Activated naive CD8-positive, alpha-beta T cell treated with anti-CD3 and anti-CD28 coated beads, Interleukin-2, amount 50 U/mL, for 16 hours (primary cell): ENCODE data around the gene ANKRD49.

Source experiments
- DNase-seq: peaks from one replicate; pipeline ENCODE4 v3.0.0-alpha.2; 2020; ENCODE audit warnings: low read depth, low spot score

Gene ANKRD49

DNA sequence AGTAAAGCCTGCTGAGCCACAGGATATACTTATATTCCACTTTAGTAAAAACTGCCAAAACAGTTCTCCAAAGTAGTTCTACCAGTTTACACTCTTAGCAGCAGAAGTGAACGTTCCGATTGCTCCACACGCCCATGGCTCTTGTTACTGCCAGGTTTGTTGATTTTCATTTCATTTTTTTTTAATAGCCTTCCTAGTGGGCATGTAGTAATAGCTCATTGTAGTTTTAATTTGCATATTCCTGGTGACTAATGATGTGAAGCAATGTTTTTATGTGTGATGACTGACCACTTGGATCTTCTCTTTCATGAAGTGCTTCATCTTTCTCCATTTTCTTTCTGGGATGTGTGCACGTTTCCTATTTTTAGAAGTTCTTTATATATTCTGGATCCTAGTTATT lies 13.7 kb downstream of the ANKRD49 start:
- DNase-seq: no peak

DNA sequence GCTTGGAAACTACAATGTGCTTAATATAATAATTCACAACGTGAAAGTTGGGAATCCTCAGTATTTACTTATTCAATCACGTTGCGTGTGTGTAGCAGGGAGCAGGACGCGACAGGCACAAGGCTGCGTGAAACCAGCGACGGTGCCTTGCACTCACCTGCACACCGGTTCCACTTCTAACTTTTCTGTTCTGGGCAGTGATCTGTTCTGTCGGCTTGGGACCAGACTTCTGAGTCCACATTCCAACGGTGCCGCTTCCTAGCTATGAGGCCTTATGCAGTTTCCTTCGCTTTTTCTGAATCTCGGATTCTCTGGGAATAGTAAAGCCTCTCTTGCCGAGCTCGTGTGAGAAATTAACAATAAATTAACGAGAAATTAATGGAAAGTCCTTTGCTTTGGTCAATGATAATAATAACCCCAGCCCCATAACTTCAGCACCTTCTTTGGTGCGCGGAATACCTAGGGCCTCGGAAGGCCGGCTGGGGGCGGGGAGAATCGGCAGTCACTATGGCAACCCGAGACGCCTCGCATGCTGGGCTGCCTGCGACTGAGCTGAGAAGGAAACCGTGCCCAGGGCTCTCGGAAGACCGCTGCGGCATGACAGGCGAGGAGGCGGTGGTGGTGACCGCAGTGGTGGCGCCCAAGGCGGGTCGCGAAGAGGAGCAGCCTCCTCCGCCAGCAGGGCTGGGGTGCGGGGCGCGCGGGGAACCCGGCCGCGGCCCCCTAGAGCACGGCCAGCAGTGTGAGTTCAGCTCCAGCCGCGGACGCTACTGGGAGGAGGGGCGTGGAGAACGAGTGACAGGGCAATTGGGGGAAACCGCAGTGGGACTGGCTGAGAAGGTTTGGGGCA lies 18.4 kb downstream of the ANKRD49 start, which contains the start of gene C11orf97:
Gene C11orf97 (plus strand): TSS at position 530 of the 850 bp plus-strand sequence. CDS start 68 bp downstream, at position 598.
- DNase-seq: peak; percentile 2

DNA sequence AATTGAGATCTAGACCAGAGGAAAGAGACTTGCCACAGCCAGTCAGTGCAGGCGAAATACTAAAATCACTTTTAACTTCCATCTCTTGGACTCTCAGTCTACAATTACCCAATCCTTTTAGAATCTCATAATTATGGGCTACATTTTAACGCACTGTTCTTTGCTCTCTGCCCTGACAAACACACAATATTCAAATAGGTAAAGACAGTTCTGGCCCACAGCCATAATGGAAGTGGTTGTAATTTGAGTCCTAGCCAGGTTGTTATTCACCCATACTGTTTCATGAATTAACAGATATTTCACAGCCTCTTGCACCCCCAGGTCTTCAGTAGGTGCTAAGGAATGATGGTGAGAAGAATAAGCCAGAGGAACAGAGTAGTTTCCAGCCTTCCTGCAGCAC lies 19.3 kb downstream of the ANKRD49 start:
- DNase-seq: no peak

GRCh38 chr11:94515398-94515797 lies 21.6 kb downstream of the ANKRD49 start:
- DNase-seq: no peak

DNA sequence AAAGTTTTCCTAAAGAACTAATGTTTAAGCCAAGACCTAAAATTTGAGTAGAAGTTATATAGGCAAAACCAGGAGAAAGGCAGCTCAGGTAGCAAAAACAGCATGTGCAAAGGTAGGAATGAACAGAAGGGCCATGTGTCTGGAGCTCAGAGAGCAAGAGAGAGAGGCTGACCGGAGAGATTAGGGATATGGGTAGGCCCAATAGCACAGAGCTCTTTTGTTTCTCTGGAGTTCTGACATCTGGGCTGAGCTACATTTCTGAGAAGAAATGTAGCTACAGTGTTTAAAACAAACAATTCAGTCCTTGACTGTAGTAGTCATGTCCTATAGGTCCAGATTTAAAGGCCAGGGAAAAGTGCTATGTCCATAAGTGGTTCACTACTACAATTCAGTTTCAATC lies 22.9 kb downstream of the ANKRD49 start:
- DNase-seq: no peak

DNA sequence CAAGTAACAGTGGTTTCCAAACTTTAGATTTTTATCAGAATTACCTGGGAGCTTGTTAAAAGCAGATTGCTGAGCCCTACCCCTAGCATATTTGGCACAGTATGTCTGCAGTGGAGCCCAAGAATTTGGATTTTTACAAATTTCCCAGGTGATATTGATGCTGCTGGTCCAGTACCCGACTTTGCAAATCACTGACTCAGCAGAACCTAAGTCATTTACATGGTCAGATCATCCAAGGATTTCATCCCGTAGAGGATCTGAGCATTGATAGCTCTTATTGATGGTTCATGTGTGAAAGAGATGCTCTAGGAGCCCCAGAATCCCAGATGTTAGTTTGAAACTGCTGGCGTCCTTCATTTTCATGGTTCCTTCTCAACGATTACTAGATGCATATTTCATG lies 24.5 kb downstream of the ANKRD49 start:
- DNase-seq: no peak

- DNase-seq: no peak
Observed at GRCh38 chr11:94519478-94520084, 25.8 kb downstream of the ANKRD49 start.

DNA sequence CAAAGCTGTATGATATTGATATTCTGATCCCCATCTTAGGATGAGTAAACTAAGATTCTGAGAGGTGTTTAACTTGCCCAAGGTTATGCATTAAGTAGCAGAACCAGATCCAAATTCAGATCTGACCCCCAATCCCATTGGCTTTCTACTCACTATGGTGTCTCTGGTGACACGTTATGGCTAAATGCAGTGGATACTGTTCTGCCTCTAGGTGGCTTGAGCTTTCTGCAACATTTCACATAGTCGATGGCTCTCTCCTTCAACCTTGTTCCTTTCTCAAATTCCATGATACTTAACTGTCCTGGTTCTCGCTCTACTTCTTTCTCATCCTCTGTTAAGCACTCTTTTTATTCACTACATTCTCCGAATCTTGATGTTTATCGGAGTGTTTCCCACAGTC lies 27.9 kb downstream of the ANKRD49 start:
- DNase-seq: no peak

DNA sequence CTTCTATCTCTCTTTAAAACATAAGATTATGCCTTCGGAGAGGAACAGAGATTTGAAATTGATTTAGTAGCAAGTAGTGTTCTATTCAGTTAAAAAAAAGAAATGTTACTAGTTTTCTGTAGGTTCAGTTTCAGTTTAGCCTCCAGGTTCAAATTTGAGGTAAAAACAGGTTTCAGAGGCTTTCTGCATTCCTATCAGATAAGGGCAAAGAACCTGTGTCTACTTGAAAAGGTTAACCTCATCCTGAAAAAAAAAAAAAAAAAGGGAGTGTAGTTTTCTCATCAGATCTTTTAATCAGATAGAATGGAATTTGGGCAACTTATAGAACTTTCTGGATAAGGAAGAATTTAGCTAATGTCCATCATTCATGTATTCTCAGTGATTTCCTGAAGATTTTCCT lies 30.6 kb downstream of the ANKRD49 start:
- no peak for DNase-seq

- no peak for DNase-seq
Observed at GRCh38 chr11:94525546-94526324, 32.0 kb downstream of the ANKRD49 start.

- DNase-seq: no peak
Observed at GRCh38 chr11:94526645-94527438, 33.1 kb downstream of the ANKRD49 start.

- no peak for DNase-seq
Observed at GRCh38 chr11:94528551-94528950, 34.8 kb downstream of the ANKRD49 start.

DNA sequence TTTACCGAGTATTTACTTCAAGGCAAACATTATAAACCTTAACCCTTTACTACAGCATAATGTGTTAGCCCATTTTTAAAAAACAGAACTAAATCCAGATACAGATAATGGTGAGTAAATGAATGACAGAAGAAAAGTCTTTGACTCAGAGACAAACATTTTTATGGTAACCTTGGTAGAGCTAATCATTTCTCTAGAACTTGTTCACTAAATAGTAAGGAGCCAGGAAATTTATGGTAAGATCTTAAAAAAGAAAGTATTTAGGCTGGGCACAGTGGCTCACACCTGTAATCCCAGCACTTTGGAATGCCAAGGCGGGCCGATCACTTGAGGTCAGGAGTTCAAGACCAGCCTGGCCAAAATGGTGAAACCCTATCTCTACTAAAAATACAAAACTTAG lies 38.4 kb downstream of the ANKRD49 start:
- DNase-seq: no peak

DNA sequence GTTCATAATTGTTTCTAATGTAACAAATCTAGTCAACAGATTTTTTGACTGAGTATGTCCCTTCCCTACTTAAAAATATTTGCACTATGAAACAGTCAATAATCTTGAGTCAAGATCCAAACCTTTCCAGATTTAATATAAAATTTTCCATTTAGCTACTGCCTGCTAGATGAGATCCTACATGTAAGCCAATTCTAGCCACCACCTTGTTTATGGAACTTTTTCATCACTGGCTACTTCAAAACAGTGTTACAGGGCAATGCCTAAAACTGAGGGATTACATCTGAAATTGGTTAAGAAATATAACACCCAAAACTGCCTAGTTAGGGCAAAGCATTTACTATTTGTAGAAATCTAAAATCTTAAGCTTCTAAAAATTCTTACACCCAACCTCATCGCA lies 39.4 kb downstream of the ANKRD49 start:
- DNase-seq: no peak

- DNase-seq: no peak
Observed at GRCh38 chr11:94533696-94534630, 40.2 kb downstream of the ANKRD49 start.

DNA sequence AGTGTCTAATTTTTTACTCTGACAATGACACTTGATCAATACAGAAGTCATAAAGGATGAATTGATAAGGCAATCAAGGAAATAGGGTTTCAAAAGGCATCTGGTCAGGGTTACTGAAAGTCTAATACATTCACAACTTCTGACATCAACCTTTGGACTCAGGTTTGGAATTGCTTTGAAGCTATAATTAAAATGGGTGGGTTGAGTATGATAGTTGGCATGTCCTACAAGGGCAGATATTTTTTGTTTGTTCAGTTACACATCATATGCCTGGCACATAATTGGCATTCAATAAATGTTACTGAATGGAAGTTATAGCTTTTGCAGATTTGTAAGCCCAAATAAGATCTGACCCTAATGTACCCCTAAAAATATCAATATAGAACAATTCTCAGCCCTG lies 42.6 kb downstream of the ANKRD49 start:
- DNase-seq: no peak

DNA sequence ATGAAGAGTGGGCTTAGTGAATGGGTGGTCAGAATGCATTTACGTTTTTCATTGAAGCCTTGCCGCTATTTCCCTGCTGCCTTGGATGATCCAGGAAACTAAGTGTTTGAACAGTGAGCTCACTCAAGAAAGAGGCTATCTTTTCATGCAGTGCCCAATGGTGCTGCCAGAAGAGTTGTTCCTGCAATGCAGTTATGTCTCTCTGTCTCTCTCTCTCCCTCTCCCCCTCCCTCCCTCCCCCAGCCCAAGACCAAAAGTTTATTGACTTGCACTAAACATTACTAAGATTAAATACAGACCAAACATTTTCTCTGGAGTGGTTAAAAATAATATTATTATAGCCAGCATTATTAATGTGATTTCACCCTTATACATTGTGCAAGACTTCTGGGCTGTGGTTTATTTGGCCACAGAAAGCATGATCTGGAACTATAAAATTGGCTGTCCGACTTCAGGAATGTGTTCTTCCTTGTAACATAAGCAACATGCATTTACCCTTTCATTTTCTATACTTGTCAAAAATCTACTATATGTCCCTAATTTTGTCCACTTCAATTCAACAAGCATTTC lies 43.3 kb downstream of the ANKRD49 start:
- no peak for DNase-seq

DNA sequence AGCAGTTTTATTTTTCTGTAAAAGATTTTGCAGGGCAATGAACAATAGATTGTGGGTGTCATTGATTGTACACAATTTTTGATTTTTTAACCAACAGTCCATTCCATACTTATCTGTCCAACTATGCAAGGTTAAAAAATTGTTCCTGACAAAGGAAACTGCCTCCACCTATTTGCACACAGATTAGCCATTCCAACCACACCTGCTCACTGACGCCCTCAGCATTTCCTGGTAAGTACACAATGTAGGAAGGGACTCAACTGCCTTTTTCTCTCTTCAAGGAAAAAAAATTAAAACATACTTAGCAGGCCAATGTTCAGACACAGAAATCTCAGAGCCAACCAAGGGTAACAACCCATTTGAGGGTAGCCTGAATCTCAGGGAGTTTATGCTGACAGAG lies 45.6 kb downstream of the ANKRD49 start:
- no peak for DNase-seq

DNA sequence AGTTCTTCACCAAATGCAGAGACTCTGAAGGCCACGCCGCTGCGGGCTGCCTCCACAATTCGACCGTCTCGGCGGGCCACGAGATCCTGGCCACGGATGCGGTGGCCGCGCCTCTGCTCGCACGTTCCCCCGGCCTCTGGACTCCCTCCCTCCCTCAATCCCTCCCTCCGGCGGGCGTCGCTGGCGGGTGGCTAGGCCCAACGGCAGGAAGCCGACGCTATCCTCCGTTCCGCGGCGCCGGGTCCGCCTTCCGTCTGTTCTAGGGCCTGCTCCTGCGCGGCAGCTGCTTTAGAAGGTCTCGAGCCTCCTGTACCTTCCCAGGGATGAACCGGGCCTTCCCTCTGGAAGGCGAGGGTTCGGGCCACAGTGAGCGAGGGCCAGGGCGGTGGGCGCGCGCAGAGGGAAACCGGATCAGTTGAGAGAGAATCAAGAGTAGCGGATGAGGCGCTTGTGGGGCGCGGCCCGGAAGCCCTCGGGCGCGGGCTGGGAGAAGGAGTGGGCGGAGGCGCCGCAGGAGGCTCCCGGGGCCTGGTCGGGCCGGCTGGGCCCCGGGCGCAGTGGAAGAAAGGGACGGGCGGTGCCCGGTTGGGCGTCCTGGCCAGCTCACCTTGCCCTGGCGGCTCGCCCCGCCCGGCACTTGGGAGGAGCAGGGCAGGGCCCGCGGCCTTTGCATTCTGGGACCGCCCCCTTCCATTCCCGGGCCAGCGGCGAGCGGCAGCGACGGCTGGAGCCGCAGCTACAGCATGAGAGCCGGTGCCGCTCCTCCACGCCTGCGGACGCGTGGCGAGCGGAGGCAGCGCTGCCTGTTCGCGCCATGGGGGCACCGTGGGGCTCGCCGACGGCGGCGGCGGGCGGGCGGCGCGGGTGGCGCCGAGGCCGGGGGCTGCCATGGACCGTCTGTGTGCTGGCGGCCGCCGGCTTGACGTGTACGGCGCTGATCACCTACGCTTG lies 50.2 kb downstream of the ANKRD49 start, which contains the start of gene FUT4:
Gene FUT4 (plus strand): TSS at position 227 of the 951 bp plus-strand sequence. CDS start 213 bp downstream, at position 440.
- peak; percentile 40 for DNase-seq
